Right lobe of liver (tissue), 4 donors: ENCODE measurements around the gene NPPB.

ENCODE experiments used
- CTCF ChIP-seq, 4 donors: fragments of 200-600 bp in 3 of 4; fragments of 450-650 bp in 1 of 4; IDR thresholded peaks; one replicate each; pipeline versions ENCODE4 v1.5.1 to v1.8.0; 2016 to 2022; ENCODE audit warnings: antibody characterized with exemption in 4 of 4, mild to moderate bottlenecking in 2 of 4
- POLR2A ChIP-seq: fragments of 450-650 bp; IDR thresholded peaks from one replicate; pipeline ENCODE4 v1.6.1; 2017; ENCODE audit warnings: antibody characterized with exemption, mild to moderate bottlenecking
- donor health status: DM: no; HTN: no; CAD: no.
- donor health status: DM: no; HTN: no; CAD: no.
- donor health status: DM: no; HTN: yes; CAD: no.

- TF ChIP-seq CTCF (IDR thresholded peaks at IDR 0.05) (no peak), POLR2A (no peak)
Observed at GRCh38 chr1:11854519-11854918, 4.2 kb downstream of the NPPB start.
